ENCODE results near the gene SYT17.

Gene SYT17

DNA sequence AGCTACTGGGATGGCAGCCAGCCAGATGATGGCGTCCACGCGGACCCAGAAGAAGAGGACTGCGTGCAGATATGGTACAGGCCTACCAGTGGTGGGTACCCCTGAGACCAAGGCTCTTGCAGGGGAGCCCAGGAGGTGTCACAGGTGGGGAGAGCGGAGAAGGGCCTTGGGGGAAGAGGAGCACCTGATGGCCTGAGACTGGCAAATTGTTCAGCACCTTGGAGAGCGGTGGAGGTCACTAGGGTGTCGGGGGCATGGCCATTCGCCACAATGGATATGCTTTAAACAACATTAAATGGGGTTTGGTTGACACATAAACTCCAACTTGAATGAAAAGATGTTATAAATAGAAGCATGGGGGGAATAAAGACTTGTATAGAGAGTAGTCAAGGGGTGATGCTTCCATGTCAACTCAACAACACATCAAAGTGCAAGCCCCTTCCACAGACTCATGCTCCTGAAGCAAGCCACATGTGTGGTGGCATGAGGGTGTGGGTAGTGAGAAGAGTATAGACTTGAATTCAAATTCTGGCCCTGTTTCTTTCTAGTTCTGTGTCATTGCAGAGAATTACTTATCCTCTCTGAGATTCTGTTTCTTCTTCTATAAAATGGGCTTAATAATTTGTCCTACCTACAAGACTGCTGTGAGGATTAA lies 139.7 kb downstream of the SYT17 start:
- no peak for DNase-seq

DNA sequence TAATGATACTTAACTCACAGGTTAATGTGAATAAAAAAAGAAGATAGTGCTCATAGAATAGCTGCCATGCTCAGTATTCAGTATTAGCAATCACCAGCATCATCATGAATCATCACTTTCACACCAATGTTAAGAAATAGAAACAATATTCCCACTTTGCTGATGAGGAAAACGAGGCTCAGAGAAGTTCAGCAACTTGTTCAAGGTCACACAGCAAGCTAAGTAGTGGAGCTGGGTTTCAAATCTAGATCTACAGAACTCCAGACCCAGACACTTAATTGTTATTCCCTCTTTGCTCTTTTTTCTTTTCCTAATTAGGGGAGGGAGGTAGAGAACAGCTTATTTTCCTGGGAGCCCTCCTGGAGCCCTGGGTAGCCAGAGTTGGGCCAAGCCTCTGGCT lies 140.4 kb downstream of the SYT17 start:
- no peak for DNase-seq

DNA sequence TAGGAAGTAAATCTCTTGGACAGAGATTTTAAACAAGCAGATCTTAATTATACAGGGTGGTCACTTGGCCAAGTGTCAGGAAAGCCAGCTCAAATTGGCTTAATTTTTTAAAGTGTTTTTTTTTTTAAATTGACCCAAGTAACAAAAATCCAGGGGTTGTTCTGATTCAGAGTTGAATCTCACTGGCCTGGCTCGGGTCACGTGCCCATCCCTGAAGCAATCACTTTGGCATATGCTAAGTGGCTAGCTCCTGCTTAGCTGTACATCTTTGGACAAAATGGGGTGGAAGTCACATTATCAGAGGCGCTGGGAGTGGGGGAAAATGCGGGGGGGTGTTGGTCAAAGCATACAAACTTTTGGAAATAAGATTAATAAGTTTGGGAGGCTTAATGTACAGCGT lies 141.1 kb downstream of the SYT17 start:
- no peak for DNase-seq

DNA sequence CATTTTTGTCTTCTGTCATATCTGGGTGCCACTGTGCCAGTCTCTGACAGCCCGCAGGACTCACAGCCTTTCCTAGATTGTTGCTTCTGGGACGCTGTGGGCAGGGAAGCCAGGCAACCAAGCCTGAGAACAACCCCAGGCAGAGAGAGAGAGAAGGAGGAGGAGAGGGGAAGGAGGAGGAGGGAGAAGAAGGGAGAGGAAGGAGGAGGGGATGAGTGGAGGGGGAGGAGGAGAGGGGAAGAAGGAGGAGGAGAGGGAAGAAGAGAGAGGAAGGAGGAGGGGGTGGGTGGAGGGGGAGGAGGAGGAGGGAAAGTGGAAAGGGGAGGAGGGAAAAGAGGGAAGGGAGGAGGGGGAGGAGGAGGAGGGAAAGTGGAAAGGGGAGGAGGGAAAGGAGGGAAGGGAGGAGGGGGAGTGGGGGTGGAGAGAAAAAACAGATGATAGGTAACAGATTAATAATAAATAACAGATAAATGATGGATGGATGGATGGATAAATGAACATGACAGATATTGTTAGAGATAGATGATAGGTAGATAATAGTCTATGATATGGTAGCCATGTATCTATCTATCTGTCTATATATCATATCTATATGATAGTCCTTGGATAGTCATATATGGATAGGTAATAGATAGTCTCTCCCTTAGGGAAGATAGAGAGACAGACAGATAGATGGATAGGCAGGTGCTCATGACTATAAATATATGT lies 146.8 kb downstream of the SYT17 start:
- DNase-seq, result no peak

DNA sequence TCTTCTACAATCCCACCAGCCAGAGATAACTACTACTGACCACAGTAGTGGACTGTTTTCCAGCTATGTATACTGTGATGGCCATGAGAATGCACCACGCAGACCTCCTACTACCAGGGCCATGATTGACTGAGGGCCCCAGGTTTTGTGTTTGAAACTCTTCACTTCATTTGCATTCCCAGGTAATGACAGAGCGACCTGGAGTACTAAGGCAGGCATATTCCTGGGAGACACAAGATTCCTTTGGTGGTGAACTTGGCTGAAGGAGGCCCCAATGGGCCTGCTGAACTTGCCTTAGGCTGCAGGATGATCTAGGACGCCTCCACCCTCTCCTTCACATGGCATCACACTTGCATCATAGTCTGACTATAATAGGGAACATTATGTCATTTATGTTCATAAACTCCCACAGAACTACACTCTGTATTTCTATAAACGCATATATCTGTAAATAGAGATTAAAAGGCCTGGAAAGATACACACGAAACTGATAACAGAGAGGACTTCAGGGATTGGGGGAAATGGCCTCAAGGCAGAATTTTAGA lies 147.9 kb downstream of the SYT17 start:
- no peak for DNase-seq

DNA sequence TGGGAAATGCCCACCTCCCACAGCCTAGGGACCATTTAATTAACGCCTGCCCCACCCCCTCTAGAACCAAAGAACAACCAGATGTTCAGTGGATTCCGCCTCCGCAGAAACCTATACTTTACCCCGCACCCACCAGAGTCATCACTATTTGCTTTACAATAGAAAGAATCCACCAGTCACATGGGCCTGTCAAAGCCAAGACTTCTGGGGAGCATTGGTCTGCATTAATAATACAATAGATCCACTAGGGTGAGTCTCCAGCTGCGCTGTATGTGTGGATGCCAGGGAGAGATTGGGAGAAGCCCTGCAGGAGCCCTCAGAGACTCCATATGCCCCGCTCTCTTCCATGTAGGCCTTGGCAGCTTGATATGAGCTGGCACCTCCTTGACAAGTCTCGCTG lies 148.8 kb downstream of the SYT17 start:
- no peak for DNase-seq
